A673 (cell line): ENCODE results near the gene GRB14.

Source experiments
- EZH2 ChIP-seq: fragments of 200-600 bp; sonication (generic); IDR thresholded peaks from 2 replicates; pipeline ENCODE4 v1.6.1; 2017; ENCODE audit warnings: borderline replicate concordance, low read depth, mild to moderate bottlenecking, mixed read lengths, antibody characterized with exemption, low read length; ENCODE audit not compliant: poor library complexity, severe bottlenecking
- TF ChIP-seq, protein P1 (sequence below): fragments of 300-800, 200-600 bp; sonication (generic); conservative IDR thresholded peaks from 2 replicates; pipeline ENCODE4 v1.5.1; 2017; ENCODE audit warnings: low read depth, mild to moderate bottlenecking, antibody characterized with exemption, low read length, moderate library complexity, mixed read lengths

DNA sequence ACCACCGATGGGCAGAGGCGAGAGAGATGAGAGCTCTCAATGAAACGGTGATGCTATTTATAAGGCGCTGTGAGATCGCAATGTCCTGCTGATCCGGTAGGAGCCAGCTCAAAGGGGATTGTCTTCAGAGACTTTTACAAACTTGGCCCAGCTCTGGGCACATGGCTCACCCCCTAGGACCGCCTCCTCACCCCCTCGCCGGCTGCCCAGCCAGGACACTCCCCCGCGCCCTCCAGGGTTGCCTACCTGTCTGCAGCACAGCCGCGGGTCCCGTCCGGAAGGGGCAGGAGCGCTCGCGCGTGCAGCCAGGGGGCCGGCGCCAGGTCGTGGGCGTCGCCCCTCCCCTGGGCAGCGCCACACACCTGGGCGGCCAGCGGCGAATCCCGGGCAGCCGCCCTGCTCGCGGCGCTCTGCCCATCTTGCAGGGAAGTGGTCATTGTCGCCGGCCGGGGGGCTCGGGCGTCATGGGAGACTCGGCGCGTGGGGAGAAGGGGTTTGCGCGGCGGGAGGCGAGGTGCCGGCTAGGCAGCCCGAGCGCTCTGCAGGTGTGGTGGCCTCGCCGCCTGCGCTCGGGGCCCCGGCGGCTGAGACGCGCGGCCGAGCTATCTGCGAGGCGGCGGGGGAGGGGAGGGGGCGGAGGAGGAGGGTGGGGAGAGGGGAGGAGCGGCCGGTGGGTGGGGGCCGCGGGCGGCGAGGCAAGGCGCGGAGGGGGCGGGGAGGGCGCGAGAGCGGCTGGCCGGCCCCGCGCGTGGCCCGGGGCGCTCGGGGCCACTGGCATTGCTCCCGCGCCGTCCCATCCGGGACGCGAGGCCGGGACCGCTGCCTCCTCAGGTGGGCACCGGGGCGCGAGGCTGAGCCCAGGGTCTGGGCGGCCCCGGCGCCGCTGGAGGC is at the start of gene GRB14:
- TF ChIP-seq, protein P1, sequence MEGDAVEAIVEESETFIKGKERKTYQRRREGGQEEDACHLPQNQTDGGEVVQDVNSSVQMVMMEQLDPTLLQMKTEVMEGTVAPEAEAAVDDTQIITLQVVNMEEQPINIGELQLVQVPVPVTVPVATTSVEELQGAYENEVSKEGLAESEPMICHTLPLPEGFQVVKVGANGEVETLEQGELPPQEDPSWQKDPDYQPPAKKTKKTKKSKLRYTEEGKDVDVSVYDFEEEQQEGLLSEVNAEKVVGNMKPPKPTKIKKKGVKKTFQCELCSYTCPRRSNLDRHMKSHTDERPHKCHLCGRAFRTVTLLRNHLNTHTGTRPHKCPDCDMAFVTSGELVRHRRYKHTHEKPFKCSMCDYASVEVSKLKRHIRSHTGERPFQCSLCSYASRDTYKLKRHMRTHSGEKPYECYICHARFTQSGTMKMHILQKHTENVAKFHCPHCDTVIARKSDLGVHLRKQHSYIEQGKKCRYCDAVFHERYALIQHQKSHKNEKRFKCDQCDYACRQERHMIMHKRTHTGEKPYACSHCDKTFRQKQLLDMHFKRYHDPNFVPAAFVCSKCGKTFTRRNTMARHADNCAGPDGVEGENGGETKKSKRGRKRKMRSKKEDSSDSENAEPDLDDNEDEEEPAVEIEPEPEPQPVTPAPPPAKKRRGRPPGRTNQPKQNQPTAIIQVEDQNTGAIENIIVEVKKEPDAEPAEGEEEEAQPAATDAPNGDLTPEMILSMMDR = no peak
- no peak for TF ChIP-seq EZH2
